NCI-H128 (cell line): Measurements from ENCODE around the gene PRAMEF12.
"Not testable (repeated sequence)": the region's sequence is repeated elsewhere in the genome, so short reads cannot be mapped to it uniquely, and the experiment has no call there.

ENCODE experiments used
- DNase-seq: peaks from one replicate; lab custom pipeline; 2025; ENCODE audit not compliant: unreplicated experiment; lab: John Stamatoyannopoulos, UW

PRAMEF12 gene

DNA sequence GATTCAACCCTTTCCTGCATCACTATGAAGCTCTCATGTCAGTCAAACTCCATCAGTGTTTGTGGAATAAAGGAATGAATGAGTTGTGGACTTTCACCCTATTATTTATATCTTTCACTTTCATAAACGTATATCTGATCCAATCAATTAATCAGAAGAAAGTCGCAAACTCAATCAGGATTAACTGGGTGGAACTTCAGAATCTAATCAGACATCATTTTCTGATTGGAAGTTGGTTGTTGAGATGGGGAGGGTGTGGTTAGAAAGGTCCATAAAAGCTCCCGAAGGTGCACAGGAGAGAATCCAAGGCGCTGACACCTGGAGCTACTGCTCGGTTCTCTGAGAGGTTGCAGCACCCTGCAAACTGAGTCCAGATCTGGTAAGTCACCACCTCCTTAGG is at the start of gene PRAMEF12:
TSS of gene PRAMEF12 (plus strand) at position 301 of the 400 bp plus-strand sequence. CDS start 1,130 bp downstream, outside the sequence.
- DNase-seq: no peak

DNA sequence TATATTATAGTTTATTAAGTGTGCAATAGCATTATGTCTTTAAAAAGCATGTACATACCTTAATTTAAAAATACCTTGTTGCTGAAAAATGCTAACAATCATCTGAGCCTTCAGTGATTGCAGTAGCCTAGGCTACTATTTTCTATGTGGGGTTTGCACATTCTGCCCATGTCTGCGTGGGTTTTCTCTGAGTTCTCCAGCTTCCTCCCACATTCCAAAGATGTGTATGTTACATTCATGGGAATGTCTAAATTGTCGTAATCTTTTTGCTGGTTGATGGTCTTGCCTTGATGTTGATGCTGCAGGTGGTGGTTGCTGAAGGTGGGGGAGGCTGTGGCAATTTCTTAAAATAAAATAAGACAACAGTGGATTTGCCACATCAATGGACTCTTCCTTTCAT is 45.1 kb upstream of the PRAMEF12 start:
- DNase-seq: no peak

DNA sequence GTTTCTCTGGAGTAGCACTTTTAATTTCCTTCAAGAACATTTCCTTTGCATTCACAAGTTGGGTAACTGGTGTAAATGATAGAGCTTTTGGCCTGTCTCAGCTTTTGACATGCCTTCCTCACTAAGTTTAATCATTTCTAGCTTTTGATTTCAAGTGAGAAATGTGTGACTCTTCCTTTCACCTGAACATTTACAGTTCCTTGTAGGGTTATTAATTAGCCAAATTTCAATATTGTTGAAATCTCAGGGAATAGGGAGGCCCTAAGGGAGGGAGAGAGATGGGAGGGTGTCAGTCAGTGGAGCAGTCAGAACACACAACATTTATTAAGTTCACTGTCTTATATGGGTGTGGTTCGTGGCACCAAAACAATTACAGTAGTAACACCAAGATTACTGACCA is 43.4 kb upstream of the PRAMEF12 start:
- no peak for DNase-seq

DNA sequence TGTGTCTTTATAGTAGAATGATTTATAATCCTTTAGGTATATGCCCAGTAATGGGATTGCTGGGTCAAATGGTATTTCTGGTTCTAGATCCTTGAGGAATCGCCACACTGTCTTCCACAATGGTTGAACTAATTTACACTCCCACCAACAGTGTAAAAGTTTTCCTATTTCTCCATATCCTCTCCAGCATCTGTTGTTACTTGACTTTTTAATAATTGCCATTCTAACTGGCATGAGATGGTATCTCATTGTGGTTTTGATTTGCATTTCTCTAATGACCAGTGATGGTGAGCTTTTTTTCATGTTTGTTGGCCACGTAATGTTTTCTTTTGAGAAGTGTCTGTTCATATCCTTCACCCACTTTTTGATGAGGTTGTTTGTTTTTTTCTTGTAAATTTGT is 42.5 kb upstream of the PRAMEF12 start:
- not testable (repeated sequence) for DNase-seq

GRCh38 chr1:12734651-12735050 is 38.9 kb upstream of the PRAMEF12 start:
- DNase-seq: no peak

DNA sequence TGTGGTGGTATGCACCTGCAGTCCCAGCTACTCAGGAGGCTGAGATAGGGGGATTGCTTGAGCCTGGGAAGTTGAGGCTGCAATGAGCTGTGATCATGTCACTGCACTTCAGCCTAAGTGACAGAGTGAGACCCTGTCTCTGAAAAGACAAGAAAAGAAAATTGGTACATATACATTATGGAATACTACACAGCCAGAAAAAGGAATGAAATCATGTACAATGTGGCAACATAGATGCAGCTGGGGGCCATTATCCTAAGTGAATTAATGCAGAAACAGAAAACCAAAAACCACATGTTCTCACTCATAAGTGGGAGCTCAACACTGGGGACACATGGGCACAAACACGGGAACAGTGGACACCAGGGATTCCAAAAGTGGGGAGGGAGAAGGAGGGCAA is 34.6 kb upstream of the PRAMEF12 start:
- DNase-seq: no peak

- DNase-seq: no peak
These were observed 33.9 kb upstream of the PRAMEF12 start for GRCh38 chr1:12739613-12740012.

- no peak for DNase-seq
These were observed 31.6 kb upstream of the PRAMEF12 start for GRCh38 chr1:12741946-12742345.

DNA sequence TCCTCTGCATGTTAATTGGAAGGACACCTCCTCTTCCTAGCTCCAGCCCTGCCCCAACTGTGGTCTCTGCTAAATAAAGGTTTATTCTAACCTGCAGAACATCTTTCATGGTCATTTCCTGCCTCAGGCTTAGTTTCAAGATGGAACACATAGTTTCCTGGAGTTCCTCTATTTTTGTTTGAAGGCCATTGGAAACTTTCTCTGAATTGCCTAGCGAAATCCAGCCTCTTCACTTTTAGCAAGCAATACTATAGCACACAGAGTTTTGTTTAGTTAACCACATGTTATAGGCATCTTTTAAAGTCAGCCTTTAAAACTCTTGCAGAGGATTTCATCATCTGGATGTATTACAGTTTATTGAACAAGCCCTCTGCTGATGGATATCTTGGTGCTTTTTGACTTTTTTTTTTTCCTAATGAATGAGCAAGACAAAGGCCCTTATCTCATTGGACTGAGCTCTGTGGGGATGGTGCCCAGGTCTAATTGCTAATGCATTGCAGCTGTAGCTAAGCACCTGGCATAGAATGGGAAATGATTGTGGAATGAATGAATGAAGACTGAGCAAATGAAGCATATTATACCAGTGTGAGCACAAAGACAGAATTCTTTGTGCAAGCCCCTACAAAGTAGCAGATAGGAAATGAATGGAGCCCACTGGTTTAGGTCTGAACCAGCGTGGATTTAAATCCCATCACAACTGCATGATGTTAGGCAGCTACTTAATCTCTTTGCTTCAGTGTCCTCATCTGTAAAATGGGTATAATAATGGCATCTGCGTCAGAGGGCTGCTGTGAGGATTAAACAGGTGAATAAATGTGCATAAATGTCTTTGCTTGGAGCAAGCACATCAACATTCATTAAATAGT is 28.2 kb upstream of the PRAMEF12 start:
- DNase-seq: no peak

DNA sequence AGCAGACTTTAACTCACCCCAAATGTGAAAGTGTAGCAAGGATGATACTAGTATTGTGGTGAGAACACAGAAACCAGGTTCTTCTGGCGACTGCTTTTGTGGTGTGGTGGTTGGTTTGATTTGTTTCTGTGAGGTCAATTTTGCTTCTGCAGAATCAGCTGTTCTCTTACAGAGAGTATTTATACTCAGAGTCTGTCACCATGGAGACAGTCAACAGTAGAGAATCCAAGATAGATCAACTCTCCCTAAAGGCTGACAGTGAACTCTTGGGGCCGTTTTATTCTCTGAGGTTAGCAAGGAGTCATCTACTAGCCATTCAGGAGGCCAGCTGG is 27.6 kb upstream of the PRAMEF12 start, which contains the start of gene CFAP107:
TSS of gene CFAP107 (plus strand) at position 209 of the 332 bp plus-strand sequence. CDS start 231 bp downstream, outside the sequence.
- no peak for DNase-seq

GRCh38 chr1:12748778-12749355 is 24.7 kb upstream of the PRAMEF12 start:
- DNase-seq: no peak

- DNase-seq: no peak
These were observed 18.8 kb upstream of the PRAMEF12 start for GRCh38 chr1:12754738-12755137.

DNA sequence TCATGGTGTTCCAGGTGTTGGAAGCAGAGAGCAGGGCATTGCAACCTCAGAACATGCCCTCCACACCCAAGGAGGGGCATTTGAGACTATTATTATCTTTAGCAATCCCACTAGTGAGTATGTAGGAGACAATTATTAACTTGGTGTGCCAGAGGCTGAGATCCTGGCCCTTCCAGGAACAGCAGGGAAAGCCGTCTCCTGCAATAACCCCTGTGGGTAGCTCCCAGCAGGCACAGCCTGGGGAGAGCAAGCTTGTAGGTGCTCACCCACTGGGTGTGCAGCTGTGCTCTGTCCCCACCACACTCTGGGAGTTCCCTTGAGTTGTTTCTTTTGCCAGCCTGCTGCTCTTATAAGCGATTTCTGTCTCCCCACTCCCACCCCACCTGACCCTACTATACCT is 17.3 kb upstream of the PRAMEF12 start:
- no peak for DNase-seq

- no peak for DNase-seq
These were observed 16.6 kb upstream of the PRAMEF12 start for GRCh38 chr1:12756768-12757413.

DNA sequence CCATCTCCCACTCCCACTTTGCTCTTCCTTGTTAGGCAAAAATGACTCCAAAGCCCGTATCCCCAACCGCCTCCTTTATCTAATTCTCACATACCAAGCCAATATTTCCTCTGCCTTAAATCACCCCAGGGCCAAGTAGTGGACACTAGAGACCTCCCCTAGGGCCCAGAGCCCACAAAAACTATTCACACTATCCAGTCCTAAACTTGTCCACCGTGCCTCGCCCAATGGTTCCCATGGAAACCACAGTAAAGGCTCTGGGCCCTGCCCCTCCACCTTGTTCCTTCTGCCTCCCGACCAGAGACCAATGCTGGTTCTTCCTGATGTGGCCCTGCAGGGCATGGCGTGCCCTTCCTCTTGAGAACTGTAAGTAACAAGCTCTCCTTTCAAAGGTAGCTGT is 15.7 kb upstream of the PRAMEF12 start:
- no peak for DNase-seq

- no peak for DNase-seq
These were observed 13.2 kb upstream of the PRAMEF12 start for GRCh38 chr1:12760256-12760795.

- no peak for DNase-seq
These were observed 11.8 kb upstream of the PRAMEF12 start for GRCh38 chr1:12761781-12762180.

DNA sequence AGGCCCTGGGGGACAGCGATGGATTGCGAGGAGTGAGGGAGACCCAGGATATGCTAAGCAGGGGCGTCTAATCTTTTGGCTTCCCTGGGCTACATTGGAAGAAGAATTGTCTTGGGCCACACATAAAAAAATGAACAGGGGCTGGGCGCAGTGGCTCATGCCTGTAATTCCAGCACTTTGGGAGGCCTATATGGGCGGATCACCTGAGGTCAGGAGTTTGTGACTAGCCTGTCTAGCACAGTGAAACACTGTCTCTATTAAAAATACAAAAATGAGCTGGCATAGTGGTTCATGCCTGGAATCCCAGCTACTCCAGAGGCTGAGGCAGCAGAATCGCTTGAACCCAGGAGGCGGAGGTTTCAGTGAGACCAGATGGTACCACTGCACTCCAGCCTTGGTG is 10.8 kb upstream of the PRAMEF12 start:
- DNase-seq: no peak

DNA sequence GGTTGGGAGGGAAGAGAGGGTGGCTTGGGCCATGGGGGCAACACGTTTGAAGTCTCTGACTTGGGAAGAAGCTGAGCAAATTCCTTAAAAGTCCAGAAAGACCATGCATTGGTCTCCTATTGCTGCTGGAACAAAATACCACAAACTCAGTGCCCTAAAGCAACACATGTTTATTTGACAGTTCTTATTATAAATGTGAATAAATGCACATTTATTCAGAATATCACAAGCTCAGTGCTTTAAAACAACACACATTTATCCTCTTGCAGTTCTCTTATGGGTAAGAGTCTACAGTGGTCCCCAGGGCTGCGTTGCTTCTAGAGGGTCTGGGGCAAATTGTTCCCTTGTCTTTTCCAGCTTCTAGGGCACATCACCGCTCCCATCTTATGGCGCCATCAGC is 10.1 kb upstream of the PRAMEF12 start:
- DNase-seq: no peak

- DNase-seq: no peak
These were observed 9.5 kb upstream of the PRAMEF12 start for GRCh38 chr1:12764016-12764415.

DNA sequence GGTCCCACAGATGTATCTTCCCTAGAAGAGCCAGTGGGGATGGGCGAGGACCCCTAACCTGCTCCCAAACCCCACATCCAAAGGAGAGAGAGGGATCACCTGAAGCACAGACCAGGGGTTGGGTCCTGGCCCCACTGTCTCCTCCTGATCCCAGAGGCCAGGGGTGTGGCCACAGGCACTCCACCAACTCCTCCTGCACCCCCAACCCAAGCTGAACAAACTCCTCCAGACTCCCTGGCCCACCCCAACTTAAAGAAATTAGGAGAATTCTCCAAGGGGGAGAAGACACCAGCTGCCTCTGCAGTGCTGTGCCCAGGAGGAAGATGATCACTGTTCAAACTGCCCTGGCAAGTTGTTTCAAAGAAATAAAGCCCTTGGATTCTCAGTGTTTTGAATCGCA is 4.5 kb upstream of the PRAMEF12 start:
- DNase-seq: no peak

- no peak for DNase-seq
These were observed 3.5 kb upstream of the PRAMEF12 start for GRCh38 chr1:12769976-12770505.
